Measurements from ENCODE around the gene CALB2. TPM values are rescaled to one million over a fixed set of nuclear protein-coding genes. Genes with fewer than 3 reads are reported as not detected.

Gene CALB2
- total RNA-seq, 1 experiment from 2014 or later, result 0.85 TPM

GRCh38 chr16:71338193-71338592 is 20.3 kb upstream of the CALB2 start:
- peaks cover 6% of the 10 kb centered on the region for H3K27me3 Mint-ChIP-seq (ENCODE audit: low read depth)
- H3K4ac ChIP-seq (ENCODE audit: low read depth, low read length), result no peak overlapping the region
- no peak overlapping the region for H3K4me2 ChIP-seq (ENCODE audit: insufficient read depth, insufficient read length, low read length)
- no peaks in the 10 kb centered on the region for H3K79me2 ChIP-seq (ENCODE audit: insufficient read depth, low read length)
- H2BK120ac ChIP-seq (ENCODE audit: low read depth, low read length, poor library complexity, severe bottlenecking), result no peak overlapping the region
- peaks cover 0 to 4% (median 0%) of the 10 kb centered on the region in 3 experiments; a peak in 1 of 7 replicates for H3K36me3 Mint-ChIP-seq (ENCODE audit: insufficient read depth in 1 of 3, low read depth in 3 of 3)
- H3K23ac ChIP-seq (ENCODE audit: insufficient read length, low read depth, low read length), result no peak overlapping the region
- no peaks in the 10 kb centered on the region for H3K79me1 ChIP-seq (ENCODE audit: insufficient read depth, low read depth, low read length, poor library complexity, severe bottlenecking)
- H3K4me1 Mint-ChIP-seq, result no peaks in the 10 kb centered on the region
- no peak overlapping the region for H2AFZ ChIP-seq (ENCODE audit: low read length)
- no peak overlapping the region for H4K91ac ChIP-seq (ENCODE audit: insufficient read length, low read depth, low read length)
- no peak overlapping the region for H2AK5ac ChIP-seq (ENCODE audit: insufficient read length, low read length)
- WGBS (ENCODE audit: extremely low coverage, insufficient read length, low lambda C conversion rate), result no CpG with 5 or more reads among the region's 2 CpGs
- H3K27ac ChIP-seq (ENCODE audit: insufficient read length, low read depth, low read length), result no peak overlapping the region
- no peaks in the 10 kb centered on the region for H4K20me1 ChIP-seq (ENCODE audit: control insufficient read depth, insufficient read depth, insufficient read length)
- no peak overlapping the region for H3K9ac ChIP-seq (ENCODE audit: extremely low read depth, insufficient read length, low read length)
- no peak overlapping the region for H3K14ac ChIP-seq (ENCODE audit: insufficient read depth, low read length)
- no peak overlapping the region for H2BK12ac ChIP-seq (ENCODE audit: insufficient read length, low read depth, low read length)
- no peak overlapping the region for H3K18ac ChIP-seq (ENCODE audit: insufficient read length, low read depth, low read length)
- no peak overlapping the region for H2BK5ac ChIP-seq (ENCODE audit: insufficient read length, low read length)
- no peak for DNase-seq
- H2BK20ac ChIP-seq (ENCODE audit: low read depth, low read length, poor library complexity, severe bottlenecking), result no peak overlapping the region
- no peaks in the 10 kb centered on the region for H3K9me3 ChIP-seq (ENCODE audit: control insufficient read depth, low read depth, low read length)
- H3K27me3 ChIP-seq (ENCODE audit: insufficient read depth, low read length), result no peaks in the 10 kb centered on the region
- no peak overlapping the region for H3K27ac Mint-ChIP-seq
- H3K4me1 ChIP-seq (ENCODE audit: insufficient read depth, low read length), result no peaks in the 10 kb centered on the region
- H4K5ac ChIP-seq (ENCODE audit: insufficient read length, low read depth, low read length), result no peak overlapping the region
- TF ChIP-seq, protein P1, sequence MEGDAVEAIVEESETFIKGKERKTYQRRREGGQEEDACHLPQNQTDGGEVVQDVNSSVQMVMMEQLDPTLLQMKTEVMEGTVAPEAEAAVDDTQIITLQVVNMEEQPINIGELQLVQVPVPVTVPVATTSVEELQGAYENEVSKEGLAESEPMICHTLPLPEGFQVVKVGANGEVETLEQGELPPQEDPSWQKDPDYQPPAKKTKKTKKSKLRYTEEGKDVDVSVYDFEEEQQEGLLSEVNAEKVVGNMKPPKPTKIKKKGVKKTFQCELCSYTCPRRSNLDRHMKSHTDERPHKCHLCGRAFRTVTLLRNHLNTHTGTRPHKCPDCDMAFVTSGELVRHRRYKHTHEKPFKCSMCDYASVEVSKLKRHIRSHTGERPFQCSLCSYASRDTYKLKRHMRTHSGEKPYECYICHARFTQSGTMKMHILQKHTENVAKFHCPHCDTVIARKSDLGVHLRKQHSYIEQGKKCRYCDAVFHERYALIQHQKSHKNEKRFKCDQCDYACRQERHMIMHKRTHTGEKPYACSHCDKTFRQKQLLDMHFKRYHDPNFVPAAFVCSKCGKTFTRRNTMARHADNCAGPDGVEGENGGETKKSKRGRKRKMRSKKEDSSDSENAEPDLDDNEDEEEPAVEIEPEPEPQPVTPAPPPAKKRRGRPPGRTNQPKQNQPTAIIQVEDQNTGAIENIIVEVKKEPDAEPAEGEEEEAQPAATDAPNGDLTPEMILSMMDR (conservative IDR thresholded peaks at IDR 0.05), result no peak
- H2BK15ac ChIP-seq (ENCODE audit: low read depth, low read length), result no peak overlapping the region
- no peak overlapping the region for H3K4me3 Mint-ChIP-seq
- no peak overlapping the region for H3T11ph ChIP-seq (ENCODE audit: low read length)
- H4K8ac ChIP-seq (replicated peaks; ENCODE audit: insufficient read length, low read depth, low read length), result no peak overlapping the region
- H3K56ac ChIP-seq (ENCODE audit: insufficient read length, low read depth, low read length), result no peak overlapping the region
- H3K9me3 Mint-ChIP-seq, result peaks cover 2 to 3% of the 10 kb centered on the region in 2 experiments; a peak in 3 of 5 replicates
- H3K23me2 ChIP-seq (ENCODE audit: insufficient read length, low read depth, low read length, poor library complexity, severe bottlenecking), result no peaks in the 10 kb centered on the region
